Measurements from ENCODE around the gene SBK3. TPM values are rescaled to one million over a fixed set of nuclear protein-coding genes. Genes with fewer than 3 reads are reported as not detected.
"Not testable (repeated sequence)": the region's sequence is repeated elsewhere in the genome, so short reads cannot be mapped to it uniquely, and the experiment has no call there.

SBK3 gene
- total RNA-seq, 1 donor from 2014 or later, result 1.5 TPM

DNA sequence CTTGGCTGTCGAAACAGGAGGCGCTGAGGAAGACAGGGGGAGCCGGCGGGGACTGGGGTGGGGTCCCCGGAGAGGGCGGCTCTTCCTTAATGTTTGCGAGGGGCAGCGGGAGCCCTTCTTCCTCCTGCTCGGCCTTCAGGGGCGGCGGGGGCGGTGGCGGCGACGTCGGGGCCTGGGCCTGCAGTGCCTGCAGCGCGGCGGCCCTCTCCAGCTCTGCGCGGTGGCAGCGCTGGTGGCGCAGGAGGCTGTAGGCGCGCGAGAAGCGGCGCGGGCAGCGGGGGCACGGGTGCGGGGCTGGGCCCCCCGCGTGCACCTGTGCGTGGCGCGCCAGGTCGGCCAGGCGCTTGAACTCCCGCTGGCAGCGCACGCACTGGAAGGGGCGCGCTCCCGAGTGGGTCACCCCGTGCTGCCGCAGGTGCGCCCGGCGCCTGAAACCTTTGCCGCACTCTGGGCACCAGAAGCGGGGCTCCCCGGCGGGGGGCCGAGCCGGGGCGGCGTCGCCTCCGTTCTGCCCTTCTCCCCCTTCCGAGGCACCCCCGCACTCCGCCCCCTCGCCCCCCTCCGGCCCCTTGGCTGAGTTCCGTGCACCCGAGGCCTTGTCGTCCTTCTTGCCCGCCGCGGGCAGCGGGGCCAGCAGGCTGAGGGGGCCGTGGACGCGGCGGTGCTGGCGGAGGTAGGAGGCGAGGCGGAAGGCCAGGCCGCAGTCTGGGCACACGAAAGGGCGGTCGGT, 32.9 kb upstream of the SBK3 start:
- no peak for DNase-seq (ENCODE audit: extremely low read depth, low read depth, low spot score)

DNA sequence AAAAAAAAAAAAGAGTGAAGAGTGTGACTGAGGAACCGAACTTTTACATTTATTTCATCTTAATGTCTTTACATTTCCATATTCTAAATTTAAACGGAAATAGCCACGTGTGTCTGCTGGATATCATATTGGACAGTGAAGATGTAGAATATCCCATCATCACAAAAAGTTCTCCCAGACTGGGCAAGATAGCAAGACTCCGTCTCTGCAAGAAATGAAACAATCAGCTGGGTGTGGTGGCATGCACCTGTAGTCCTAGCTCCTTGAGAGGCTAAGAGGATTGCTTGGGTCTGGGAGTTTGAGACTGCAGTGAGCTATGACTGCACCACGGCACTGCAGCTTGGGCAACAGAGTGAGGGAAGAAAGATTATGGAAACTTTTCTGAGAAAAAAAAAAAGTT, 31.4 kb upstream of the SBK3 start:
- no peak for DNase-seq (ENCODE audit: extremely low read depth, low read depth, low spot score)

DNA sequence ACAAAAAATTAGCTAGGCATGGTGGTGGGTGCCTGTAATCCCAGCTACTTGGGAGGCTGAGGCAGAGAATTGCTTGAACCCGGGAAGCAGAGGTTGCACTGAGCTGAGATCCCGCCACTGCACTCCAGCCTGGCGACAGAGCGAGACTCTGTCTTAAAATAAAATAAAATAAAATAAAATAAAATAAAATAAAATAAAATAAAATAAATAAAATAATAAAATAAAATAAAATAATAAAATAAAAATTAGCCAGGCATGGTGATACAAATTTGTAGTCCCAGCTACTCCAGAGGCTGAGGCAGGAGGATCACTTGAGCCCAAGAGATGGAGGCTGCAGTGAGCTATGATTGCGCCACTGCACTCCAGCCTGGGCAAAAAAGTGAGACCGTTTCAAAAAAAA, 28.6 kb upstream of the SBK3 start:
- not testable (repeated sequence) for DNase-seq (ENCODE audit: extremely low read depth, low read depth, low spot score)

DNA sequence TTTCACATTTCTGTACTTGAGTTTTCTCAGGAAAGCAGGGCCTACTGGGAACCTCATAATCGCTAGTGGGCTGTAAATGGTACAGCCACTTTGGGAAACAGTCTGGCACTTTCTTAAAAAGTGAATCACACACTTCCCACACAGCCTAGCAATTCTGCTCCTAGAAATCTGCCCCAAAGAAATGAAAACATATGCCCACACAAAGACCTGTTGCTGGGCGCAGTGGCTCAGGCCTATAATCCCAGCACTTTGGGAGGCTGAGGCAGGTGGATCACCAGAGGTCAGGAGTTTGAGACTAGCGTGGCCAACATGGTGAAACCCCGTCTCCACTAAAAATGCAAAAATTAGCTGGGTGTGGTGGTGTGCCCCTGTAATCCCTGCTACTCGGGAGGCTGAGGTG, 24.1 kb upstream of the SBK3 start:
- DNase-seq (ENCODE audit: extremely low read depth, low read depth, low spot score), result not testable (repeated sequence)

DNA sequence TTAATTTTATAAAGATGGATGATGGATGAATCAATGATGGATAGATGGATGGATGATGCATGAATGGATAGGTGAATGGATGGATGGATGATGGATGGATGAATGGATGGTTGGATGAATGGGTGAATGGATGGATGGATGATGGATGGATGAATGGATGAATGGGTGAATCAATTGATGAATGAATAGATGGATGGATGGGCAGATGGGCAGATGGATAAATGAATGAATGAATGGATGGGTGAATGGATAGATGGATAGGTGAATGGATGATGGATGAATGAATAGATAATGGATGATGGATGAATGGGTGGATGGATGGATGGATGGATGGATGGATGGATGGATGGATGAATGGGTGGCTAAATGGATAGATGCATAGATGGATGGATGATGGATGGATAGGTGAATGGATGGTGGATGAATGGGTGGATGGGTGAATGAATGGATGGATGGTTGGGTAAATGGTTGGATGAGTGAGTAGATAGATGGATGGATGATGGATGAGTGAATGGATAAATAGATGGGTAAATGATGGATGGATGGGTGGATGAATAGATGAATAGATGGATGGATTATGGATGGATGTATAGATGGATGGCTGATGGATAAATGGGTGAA, 22.5 kb upstream of the SBK3 start:
- no peak for DNase-seq (ENCODE audit: extremely low read depth, low read depth, low spot score)

DNA sequence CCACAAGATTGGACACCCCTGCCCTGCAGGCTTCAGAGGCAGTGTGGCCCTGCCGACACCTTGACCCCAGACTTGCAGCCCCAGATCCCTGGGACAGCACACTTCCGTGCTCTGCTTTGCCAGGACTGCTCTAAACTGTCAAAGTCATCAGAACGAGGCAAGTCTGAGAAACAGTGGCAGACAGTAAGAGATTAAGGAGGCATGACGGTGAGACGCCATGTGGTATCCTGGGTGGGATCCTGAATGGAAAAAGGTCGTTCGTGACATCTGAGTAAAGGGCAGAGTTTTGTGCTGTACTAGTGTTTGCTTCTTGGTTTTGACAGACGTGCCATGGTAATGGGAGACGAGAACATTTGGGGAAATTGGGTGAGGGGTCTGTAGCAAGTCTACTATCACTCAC, 21.5 kb upstream of the SBK3 start:
- DNase-seq (ENCODE audit: extremely low read depth, low read depth, low spot score), result no peak

DNA sequence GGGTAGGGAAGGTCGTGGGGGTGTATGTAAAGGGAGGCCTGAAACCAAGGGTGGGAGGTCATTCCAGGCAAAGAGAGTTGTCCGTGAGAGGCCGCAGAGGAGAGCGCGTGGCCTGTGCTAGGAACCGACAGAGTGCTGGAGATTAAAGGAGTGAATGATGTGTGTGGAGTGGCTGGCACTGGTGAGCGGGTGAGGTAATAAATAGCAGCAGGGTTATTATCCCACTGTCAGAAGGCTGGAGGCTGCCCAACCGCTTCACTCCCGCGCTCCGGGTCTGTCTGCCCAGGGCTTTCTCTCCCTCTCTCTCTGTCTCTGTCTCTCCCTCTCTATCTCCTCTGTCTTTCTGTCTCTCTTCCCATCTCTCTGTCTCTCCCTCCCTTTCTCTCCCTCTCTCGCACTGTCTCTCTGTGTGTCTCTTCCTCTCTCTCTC, 17.9 kb upstream of the SBK3 start:
- DNase-seq (ENCODE audit: extremely low read depth, low read depth, low spot score), result no peak

DNA sequence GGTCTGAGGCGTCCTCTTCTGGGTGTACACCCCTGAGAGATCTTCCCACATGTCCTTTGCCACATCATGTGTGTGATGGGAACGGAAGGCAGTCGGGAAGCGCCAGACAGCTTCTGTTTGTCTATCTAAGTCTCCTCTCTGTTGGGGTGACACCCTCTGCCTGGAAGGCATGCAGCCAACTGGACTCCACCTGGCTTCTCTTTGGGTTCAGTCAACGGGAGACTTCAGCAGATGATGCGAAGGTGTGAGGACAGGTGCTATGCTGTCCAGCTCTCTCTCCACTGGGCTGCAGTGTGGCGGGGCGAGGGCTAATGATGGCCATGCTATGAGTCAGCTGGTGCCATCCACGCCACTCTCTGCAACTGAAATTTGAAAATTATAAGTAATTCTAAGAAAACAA, 14.3 kb upstream of the SBK3 start:
- DNase-seq (ENCODE audit: extremely low read depth, low read depth, low spot score), result no peak

DNA sequence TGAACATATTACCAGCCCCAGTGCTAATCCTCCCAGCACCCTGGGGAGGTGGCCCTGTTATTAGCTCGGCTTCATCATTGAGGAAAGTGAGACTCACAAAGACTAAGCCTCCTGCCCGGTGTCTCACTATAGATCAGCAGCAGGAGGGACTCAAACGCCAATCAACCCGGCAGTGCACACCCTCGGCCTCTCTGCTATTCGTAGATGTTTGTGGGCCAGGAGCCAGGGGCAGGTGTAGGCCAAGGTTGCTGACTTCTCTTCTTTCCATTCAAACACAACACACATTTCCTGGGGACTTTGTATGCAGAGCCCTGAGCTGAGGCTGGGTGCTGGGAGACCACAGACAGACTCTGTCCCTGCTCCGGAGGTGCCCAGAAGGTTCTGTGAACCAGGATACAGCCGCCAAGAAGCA, 9.4 kb upstream of the SBK3 start:
- no peak for DNase-seq (ENCODE audit: extremely low read depth, low read depth, low spot score)

DNA sequence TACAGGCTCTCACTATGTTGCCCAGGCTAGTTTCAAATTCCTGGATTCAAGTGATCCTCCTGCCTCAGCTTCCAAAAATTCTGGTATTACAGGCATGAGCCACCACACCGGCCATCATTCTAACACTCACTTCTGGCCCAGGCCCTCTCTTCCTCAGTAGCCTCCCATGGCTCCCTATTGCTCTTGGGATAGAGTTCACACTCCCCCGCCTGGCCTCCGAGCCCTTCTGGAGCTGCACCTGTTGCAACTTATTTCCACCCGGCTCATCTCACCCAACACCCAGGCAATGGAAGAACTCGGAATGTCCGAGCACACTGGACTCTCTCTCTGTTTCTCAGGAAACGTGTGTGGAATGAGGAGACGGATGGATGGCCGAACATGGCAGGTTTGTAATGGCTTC, 9.0 kb upstream of the SBK3 start:
- no peak for DNase-seq (ENCODE audit: extremely low read depth, low read depth, low spot score)

DNA sequence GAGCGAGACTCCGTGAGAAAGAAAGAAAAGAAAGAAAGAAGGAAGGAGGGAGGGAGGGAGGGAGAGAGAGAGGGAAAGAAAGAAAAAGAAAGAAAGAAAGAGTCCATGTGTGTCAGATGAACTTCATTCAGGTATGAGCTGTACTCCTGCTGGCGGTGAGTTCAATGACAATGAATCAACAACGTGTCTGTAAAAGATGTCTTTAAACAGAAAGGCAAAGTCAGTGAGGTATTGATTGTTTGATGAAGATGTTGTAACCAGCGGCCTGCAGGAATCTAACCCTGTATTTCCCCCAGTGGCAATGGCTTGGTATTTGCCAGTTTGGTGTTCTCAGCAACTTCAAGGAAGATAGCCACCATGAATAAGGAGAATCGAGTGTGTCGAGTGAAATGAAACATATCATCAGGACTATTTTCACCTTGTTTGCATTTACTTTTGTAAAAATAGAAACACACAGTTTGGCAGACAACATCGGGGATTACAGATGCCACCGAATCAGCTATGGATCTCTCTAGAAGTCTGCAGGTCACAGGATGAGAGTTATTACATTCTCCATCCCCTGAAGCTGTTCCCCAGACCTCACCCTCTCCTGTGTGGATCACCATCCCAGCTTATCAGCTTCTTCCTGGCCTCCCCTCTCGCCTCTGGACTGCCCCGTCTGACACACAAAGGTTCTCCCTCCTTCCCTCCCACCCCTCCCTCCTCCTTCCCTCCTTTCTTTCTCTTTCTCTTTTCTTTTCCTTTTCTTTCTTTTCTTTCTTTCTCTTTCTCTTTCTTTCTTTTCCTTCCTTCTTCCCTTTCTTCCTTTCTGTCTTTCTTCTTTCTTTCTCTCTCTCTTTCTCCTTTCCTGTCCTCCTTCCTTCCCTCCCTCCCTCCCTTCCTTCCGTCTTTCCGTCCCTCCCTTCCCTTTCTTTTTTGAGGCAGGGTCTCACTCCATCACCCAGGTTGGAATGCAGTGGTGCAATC, 8.2 kb upstream of the SBK3 start:
- no peak for DNase-seq (ENCODE audit: extremely low read depth, low read depth, low spot score)

DNA sequence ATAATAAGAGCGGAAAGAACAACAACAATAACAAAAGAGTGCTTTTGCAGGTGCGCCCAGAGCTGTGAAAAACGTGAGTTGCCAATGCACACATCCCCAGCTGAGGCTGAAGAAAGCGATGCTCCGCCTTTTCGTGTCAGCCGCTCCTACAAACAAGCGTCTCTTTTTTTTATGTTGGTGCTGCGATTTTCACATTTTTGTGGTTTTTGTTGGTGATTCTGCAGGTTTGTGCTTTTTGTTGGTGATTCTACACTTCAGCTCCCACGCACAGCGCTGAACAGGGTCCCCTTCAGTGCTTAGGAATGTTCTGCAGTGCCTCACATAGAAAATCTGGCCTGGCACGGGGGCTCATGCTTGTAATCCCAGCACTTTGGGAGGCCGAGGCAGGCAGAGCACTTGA, 7.3 kb upstream of the SBK3 start:
- DNase-seq (ENCODE audit: extremely low read depth, low read depth, low spot score), result no peak

DNA sequence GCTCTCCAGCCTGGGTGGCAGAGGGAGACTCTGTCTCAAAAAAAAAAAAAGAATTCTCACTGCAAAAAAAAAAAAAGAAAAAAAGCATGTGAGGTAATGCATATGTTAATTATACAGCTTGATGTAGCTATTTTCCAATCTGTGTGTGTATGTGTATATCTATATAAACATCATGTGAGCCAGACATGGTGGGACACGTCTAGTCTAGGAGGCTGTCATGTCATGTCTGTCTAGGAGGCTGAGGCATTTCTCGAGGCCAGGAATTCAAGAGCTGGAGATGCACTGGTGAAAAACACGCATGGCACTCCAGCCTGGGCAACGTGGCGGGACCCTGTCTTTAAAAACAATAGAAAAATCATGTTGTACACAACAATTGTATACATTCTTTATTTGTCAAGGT, 6.9 kb upstream of the SBK3 start:
- DNase-seq (ENCODE audit: extremely low read depth, low read depth, low spot score), result no peak

DNA sequence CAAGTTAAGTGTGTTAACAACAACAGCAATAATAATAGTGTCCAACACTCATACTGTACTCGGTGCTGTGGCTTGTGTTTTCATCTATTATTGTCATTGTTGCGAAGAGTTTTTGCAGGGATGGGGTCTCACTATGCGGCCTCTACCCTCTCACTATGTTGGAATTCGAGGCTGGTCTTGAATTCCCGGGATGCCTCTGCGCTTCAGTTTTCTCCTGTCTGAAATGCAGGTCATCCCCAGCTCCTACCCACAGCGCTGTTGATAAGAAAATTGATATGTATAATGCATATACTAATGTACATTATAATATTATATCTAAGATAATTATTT, 4.9 kb upstream of the SBK3 start:
- no peak for DNase-seq (ENCODE audit: extremely low read depth, low read depth, low spot score)

DNA sequence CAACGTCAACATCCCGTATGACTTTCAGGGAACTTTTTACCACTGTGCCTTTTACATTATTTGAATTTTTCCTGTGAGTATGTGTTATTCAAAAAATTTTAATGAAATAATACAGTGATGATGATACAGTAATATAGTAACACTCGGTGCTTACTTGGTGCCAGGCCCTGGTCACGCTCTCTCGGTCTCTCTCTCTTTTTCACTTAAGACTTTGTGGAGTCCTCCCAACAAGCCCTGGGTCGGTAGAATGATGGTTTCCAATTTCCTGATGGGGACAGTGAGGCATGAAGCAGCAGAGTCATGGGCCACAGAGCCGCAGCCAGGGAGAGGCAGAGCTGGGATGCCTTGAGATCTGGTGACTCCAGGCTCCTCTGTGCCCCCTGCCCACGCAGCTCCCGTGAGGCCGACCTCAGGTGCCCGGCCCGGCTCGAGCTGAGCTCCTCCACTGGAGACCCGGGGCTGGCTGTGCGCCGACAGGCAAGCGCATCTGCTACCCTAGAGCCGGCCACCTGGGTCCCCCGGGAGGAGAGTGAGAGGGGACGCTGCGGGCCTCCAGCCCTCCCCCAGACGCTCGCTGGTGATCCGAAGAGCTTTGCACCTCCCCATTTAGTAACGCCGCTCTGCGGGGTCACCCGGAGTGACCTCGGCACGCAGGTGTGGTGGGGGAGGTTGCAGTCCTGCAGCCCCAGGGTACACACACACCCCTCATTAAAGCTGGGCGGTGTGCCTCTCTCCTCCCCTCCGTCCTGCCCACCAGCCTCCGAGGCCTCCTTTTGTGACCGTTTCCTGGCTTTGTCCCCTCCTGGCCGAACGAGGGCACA, 4.4 kb upstream of the SBK3 start:
- peak; percentile 65 for DNase-seq (ENCODE audit: extremely low read depth, low read depth, low spot score)

DNA sequence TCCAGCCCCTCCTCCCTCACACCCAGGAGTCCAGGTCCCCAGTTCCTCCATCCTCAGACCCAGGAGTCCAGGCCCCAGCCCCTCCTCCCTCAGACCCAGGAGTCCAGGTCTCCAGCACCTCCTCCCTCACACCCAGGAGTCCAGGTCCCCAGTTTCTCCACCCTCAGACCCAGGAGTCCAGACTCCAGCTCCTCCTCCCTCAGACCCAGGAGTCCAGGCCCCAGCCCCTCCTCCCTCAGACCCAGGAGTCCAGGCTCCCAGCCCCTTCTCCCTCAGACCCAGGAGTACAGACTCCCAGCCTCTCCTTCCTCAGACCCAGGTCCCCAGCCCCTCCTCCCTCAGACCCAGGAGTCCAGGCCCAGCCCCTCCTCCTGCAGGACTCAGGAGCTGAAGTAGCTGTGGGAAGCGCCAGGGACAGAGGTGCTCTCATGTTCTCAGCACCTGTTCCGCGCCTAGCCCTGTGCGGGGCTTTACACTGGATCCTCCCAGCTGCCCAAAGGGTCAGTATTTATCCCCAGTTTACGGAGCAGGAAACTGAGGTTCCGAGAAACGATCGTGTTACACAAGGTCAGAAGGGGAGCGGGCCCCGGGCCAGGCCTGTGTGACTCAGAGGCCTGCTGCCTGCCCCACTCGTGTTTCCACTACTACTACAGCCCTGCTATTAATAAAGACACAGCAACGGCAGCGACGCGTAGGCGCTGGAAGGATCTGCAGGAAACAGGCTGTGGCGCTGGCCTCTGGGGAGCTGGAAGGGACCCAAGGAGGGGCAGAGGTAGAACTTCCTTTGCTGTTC, 1.7 kb upstream of the SBK3 start:
- DNase-seq (ENCODE audit: extremely low read depth, low read depth, low spot score), result peak; percentile 73

DNA sequence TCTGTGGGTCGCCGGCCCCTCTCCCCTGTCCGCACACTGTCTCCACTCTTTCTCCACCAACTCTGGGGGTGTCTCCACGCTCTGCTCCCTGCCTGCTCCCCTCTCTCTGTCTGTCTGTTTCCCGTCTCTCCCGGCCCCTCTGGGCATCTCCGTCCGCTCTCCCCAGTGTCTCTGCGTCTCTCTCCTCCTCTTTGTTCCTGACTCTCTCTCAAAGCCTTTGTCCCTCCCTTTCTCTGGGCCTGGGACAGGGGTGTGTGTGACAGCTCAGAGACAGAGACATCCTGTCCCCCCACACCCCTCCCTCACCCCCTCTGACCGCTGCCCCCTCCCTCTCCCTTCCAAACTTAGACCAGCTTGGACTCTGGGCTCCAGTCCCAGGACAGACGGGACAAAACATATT, 668 bp upstream of the SBK3 start:
- no peak for DNase-seq (ENCODE audit: extremely low read depth, low read depth, low spot score)

DNA sequence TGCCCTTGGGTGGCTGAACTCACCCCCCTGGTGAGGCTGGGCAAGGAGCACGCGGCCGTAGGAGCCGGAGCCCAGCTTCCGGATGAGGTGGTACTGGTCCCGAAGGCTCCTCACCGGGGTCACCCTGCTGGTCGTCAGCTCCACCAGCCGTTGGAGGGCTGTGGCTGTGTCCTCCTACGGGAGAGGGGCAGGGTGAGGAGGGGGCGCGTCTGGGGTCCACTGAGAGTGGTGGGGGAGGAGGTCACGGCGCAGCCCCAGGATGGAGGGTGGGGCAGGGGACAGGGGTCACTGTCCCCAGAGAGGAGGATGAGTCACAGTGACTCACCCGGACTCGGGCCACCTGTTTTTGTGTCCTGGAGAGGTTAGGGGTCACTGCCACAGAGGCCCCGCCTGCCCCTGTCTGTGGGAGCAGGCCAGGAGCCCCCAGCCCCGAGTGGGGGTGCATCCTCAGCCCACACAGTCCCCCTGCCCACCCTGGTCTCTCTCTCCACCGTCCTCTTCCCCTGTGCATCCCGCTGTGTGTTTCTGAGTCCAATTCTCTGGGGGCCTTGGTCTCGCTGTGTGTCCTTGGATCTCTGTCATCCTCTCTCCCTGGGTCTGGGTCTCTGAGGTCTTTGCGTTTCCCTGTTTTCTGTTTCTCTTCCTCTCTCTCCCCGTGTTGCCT, 435 bp downstream of the SBK3 start:
- DNase-seq (ENCODE audit: extremely low read depth, low read depth, low spot score), result no peak

DNA sequence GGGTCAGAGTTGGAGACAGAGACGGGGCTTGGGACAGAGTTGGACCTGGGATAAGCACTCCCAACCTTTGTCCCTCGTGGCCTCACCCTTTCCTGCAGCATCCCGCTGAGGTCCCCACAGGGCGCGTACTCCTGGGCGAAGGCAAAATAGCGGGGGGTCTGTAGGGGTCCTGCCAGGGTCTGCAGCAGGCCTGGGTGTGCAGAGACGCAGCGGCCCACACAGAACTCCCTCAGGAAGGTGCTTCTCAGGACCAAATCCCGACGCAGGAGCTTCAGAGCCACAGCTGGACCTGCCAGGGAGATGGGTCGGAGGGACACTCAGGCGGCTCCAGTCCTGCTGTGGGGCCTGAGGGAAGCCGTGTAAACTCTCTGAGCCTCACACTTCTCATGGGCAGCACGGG, 1.3 kb downstream of the SBK3 start:
- no peak for DNase-seq (ENCODE audit: extremely low read depth, low read depth, low spot score)

DNA sequence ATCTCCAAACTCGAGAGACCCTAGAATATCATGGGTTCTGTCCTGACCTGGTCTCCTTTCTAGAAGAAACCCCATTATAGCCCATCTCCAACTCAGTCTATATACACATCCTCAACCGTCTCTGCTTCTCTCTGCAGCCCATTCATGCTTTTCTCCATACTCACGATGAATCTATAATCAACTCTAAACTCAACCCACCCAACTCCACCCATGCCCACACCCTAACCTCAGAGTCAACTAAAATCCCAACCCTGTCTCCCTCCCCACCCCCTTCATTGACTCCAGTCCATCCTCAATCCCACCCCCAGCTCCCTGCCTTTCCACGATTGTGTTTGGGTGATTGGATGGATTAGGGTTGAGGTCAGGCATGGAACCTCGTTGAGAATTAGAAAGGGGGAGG, 1.8 kb downstream of the SBK3 start:
- no peak for DNase-seq (ENCODE audit: extremely low read depth, low read depth, low spot score)

Data from glomerular endothelial cell (primary cell).